Nephron progenitor cell (in vitro differentiated cells): ENCODE results near the gene KCND3.
A peak's percentile ranks its signal among the peaks of the same experiment; 100 is the strongest.

Experiments
- DNase-seq: peaks from one replicate; pipeline ENCODE4 v3.0.0; 2021
- H3K27ac Mint-ChIP-seq: 2 replicates; pipeline ENCODE4 v1.8.0; 2021; ENCODE audit warnings: mild to moderate bottlenecking, moderate library complexity, mixed read lengths
- H3K27me3 Mint-ChIP-seq: 2 replicates; pipeline ENCODE4 v1.8.0; 2021; ENCODE audit warnings: mild to moderate bottlenecking, low read depth, mixed read lengths; ENCODE audit not compliant: poor library complexity
- H3K36me3 Mint-ChIP-seq: 2 replicates; pipeline ENCODE4 v1.8.0; 2021; ENCODE audit warnings: low read depth, mixed read lengths
- H3K4me1 Mint-ChIP-seq: 2 replicates; pipeline ENCODE4 v1.8.0; 2021; ENCODE audit warnings: mixed read lengths
- H3K4me3 Mint-ChIP-seq: 2 replicates; pipeline ENCODE4 v1.8.0; 2021; ENCODE audit warnings: mild to moderate bottlenecking, moderate library complexity, mixed read lengths
- H3K9me3 Mint-ChIP-seq: 2 replicates; pipeline ENCODE4 v1.8.0; 2021; ENCODE audit warnings: mild to moderate bottlenecking, moderate library complexity, mixed read lengths
- TF ChIP-seq, protein P1 (sequence below): fragments of 200-600 bp; sonication (generic); IDR thresholded peaks from 2 replicates; pipeline ENCODE4 v1.5.0; 2021; ENCODE audit warnings: antibody characterized with exemption

KCND3 gene

DNA sequence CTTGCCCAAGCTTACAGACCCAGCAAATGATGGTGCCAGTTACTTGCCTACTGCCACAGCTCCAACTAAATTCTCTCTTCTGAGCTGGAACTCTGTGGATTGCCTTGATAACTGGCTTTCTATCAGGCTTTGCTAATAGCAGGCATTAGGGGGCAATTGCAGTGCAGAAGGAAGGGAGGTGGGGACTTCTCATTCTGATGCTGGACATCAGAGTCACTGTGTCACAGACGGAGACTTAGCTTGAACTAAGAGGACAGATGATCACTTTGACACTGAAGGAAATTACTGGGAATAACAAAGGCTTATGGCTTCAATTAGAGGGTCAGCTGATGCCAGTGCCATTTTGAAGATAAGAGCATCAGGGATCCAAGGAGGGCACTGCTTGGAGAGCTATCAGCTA, 119.3 kb downstream of the KCND3 start:
- TF ChIP-seq, protein P1, sequence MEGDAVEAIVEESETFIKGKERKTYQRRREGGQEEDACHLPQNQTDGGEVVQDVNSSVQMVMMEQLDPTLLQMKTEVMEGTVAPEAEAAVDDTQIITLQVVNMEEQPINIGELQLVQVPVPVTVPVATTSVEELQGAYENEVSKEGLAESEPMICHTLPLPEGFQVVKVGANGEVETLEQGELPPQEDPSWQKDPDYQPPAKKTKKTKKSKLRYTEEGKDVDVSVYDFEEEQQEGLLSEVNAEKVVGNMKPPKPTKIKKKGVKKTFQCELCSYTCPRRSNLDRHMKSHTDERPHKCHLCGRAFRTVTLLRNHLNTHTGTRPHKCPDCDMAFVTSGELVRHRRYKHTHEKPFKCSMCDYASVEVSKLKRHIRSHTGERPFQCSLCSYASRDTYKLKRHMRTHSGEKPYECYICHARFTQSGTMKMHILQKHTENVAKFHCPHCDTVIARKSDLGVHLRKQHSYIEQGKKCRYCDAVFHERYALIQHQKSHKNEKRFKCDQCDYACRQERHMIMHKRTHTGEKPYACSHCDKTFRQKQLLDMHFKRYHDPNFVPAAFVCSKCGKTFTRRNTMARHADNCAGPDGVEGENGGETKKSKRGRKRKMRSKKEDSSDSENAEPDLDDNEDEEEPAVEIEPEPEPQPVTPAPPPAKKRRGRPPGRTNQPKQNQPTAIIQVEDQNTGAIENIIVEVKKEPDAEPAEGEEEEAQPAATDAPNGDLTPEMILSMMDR: no peak
- Mint-ChIP-seq H3K27me3 (peaks cover 17% of the 10 kb centered on the region), H3K36me3 (no peaks in the 10 kb centered on the region), H3K27ac (no peak overlapping the region), H3K4me1 (no peaks in the 10 kb centered on the region), H3K9me3 (no peaks in the 10 kb centered on the region), H3K4me3 (no peak overlapping the region)
- DNase-seq: no peak

- H3K27me3 Mint-ChIP-seq: peaks cover 11% of the 10 kb centered on the region
- H3K9me3 Mint-ChIP-seq: no peaks in the 10 kb centered on the region
- no peak for DNase-seq
- no peak overlapping the region for H3K4me3 Mint-ChIP-seq
- no peaks in the 10 kb centered on the region for H3K4me1 Mint-ChIP-seq
- TF ChIP-seq, protein P1: no peak
- no peak overlapping the region for H3K27ac Mint-ChIP-seq
- no peaks in the 10 kb centered on the region for H3K36me3 Mint-ChIP-seq
Observed at GRCh38 chr1:111867868-111868440, 121.5 kb downstream of the KCND3 start.

DNA sequence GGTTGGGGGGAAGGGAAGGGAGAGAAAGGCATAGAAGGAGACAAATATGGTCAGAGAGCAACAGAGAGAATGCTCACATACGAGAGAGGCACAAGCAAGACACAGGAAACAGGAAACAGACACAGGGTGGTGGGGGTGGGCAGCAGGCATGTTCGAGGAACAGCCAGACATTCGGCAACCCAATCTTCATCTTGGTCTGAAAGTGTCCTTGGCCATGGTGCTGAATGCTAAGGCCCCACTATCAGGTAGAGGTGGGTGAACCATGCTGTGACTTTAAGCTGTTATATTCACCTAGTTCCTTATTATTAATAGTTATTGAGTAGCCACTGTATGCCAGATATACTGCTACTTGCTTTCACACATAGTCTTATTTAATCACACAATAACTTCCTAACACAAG, 124.6 kb downstream of the KCND3 start:
- peaks cover 11% of the 10 kb centered on the region for H3K27me3 Mint-ChIP-seq
- H3K36me3 Mint-ChIP-seq: no peaks in the 10 kb centered on the region
- H3K9me3 Mint-ChIP-seq: no peaks in the 10 kb centered on the region
- H3K27ac Mint-ChIP-seq: no peak overlapping the region
- TF ChIP-seq, protein P1: no peak
- peak; percentile 31 for DNase-seq
- H3K4me1 Mint-ChIP-seq: no peaks in the 10 kb centered on the region
- no peak overlapping the region for H3K4me3 Mint-ChIP-seq

GRCh38 chr1:111863401-111863800, 126.1 kb downstream of the KCND3 start:
- H3K27ac Mint-ChIP-seq: no peak overlapping the region
- H3K4me3 Mint-ChIP-seq: no peak overlapping the region
- H3K4me1 Mint-ChIP-seq: no peaks in the 10 kb centered on the region
- peaks cover 11% of the 10 kb centered on the region for H3K27me3 Mint-ChIP-seq
- H3K36me3 Mint-ChIP-seq: no peaks in the 10 kb centered on the region
- TF ChIP-seq, protein P1: no peak
- DNase-seq: no peak
- H3K9me3 Mint-ChIP-seq: no peaks in the 10 kb centered on the region

GRCh38 chr1:111862599-111862998, 126.9 kb downstream of the KCND3 start:
- Mint-ChIP-seq H3K9me3 (no peaks in the 10 kb centered on the region), H3K4me1 (no peaks in the 10 kb centered on the region), H3K36me3 (no peaks in the 10 kb centered on the region), H3K4me3 (no peak overlapping the region), H3K27ac (no peak overlapping the region), H3K27me3 (peaks cover 16% of the 10 kb centered on the region)
- TF ChIP-seq, protein P1: no peak
- DNase-seq: no peak

- H3K27ac Mint-ChIP-seq: no peak overlapping the region
- H3K36me3 Mint-ChIP-seq: no peaks in the 10 kb centered on the region
- H3K4me1 Mint-ChIP-seq: no peaks in the 10 kb centered on the region
- H3K4me3 Mint-ChIP-seq: no peak overlapping the region
- DNase-seq: no peak
- TF ChIP-seq, protein P1: no peak
- peaks cover 18% of the 10 kb centered on the region for H3K27me3 Mint-ChIP-seq
- H3K9me3 Mint-ChIP-seq: no peaks in the 10 kb centered on the region
Observed at GRCh38 chr1:111861523-111861922, 127.9 kb downstream of the KCND3 start.
